WERI-Rb-1 (cell line): ENCODE data around the gene TRAPPC6A.
A peak's percentile ranks its signal among the peaks of the same experiment; 100 is the strongest.

Experiments used
- DNase-seq: peaks from one replicate; pipeline ENCODE4 v3.0.0-alpha.2; 2020
- H3K27ac ChIP-seq: fragments of 250-450 bp; sonication (Bioruptor Pico); 2 replicates; pipeline ENCODE4 v1.5.1; 2020; ENCODE audit warnings: mild to moderate bottlenecking, moderate library complexity
- H3K27me3 ChIP-seq: fragments of 250-450 bp; sonication (Bioruptor Pico); 2 replicates; pipeline ENCODE4 v1.5.1; 2021; ENCODE audit warnings: mild to moderate bottlenecking, low read depth, moderate library complexity; ENCODE audit not compliant: insufficient read depth, severe bottlenecking
- H3K36me3 ChIP-seq: fragments of 250-450 bp; sonication (Bioruptor Pico); 2 replicates; pipeline ENCODE4 v1.5.1; 2020; ENCODE audit warnings: mild to moderate bottlenecking, moderate library complexity
- H3K4me3 ChIP-seq: 2 replicates; pipeline ENCODE4 v1.5.1; 2011; ENCODE audit warnings: low read depth, mild to moderate bottlenecking, control low read depth, low read length
- H3K9me3 ChIP-seq: fragments of 250-450 bp; sonication (Bioruptor Pico); 2 replicates; pipeline ENCODE4 v1.5.1; 2021; ENCODE audit warnings: mild to moderate bottlenecking, moderate library complexity; ENCODE audit not compliant: severe bottlenecking
- CTCF ChIP-seq: IDR thresholded peaks from 2 replicates; pipeline ENCODE4 v1.5.1; 2011; ENCODE audit warnings: low read depth, mild to moderate bottlenecking, control low read depth, inconsistent platforms, low read length

Gene TRAPPC6A

GRCh38 chr19:45137179-45137761 lies 40.8 kb downstream of the TRAPPC6A start:
- H3K36me3 ChIP-seq = peaks cover 12% of the 10 kb centered on the region
- H3K27ac ChIP-seq = peak overlapping the region; percentile 52; the same call in 1 of the 2 replicates
- no peak overlapping the region for H3K4me3 ChIP-seq
- DNase-seq = no peak
- H3K27me3 ChIP-seq = no peaks in the 10 kb centered on the region
- H3K9me3 ChIP-seq = no peaks in the 10 kb centered on the region
- TF ChIP-seq CTCF = no peak

GRCh38 chr19:45136507-45137178 lies 41.4 kb downstream of the TRAPPC6A start:
- H3K27ac ChIP-seq = peak overlapping the region; percentile 52
- no peak overlapping the region for H3K4me3 ChIP-seq
- no peaks in the 10 kb centered on the region for H3K27me3 ChIP-seq
- no peak for DNase-seq
- peaks cover 5% of the 10 kb centered on the region for H3K36me3 ChIP-seq
- TF ChIP-seq CTCF = no peak
- no peaks in the 10 kb centered on the region for H3K9me3 ChIP-seq

- Histone ChIP-seq H3K27ac (no peak overlapping the region; the same call in 1 of the 2 replicates), H3K36me3 (peaks cover 2% of the 10 kb centered on the region), H3K4me3 (no peak overlapping the region), H3K27me3 (no peaks in the 10 kb centered on the region), H3K9me3 (no peaks in the 10 kb centered on the region)
- TF ChIP-seq CTCF = no peak
- DNase-seq = no peak
These were observed 42.7 kb downstream of the TRAPPC6A start for GRCh38 chr19:45135176-45135885.

GRCh38 chr19:45133661-45134060 lies 44.4 kb downstream of the TRAPPC6A start:
- Histone ChIP-seq H3K9me3 (no peaks in the 10 kb centered on the region), H3K27ac (no peak overlapping the region), H3K27me3 (no peaks in the 10 kb centered on the region), H3K4me3 (no peak overlapping the region), H3K36me3 (peaks cover 2% of the 10 kb centered on the region)
- no peak for DNase-seq
- TF ChIP-seq CTCF = no peak

GRCh38 chr19:45130888-45131615 lies 47.0 kb downstream of the TRAPPC6A start:
- H3K36me3 ChIP-seq = peaks cover 2% of the 10 kb centered on the region
- H3K4me3 ChIP-seq = no peak overlapping the region
- peak; percentile 31; the same call in 1 of the 2 replicates for TF ChIP-seq CTCF
- no peaks in the 10 kb centered on the region for H3K9me3 ChIP-seq
- DNase-seq = no peak
- H3K27ac ChIP-seq = no peak overlapping the region
- no peaks in the 10 kb centered on the region for H3K27me3 ChIP-seq
